GM23338 (cell line): ENCODE measurements around the gene SLF2.

Experiments
- CREB1 ChIP-seq: fragments of 250-450 bp; sonication (Bioruptor Pico); IDR thresholded peaks from 2 replicates; pipeline ENCODE4 v1.5.0; 2020; ENCODE audit warnings: low read depth, mild to moderate bottlenecking, moderate library complexity
- CTCF ChIP-seq, 2 experiments: fragments of 200-600 bp in 1 of 2; sonication (generic) in 1 of 2; conservative IDR thresholded peaks; 2 replicates each; pipeline versions ENCODE4 v1.5.1 to v1.6.1; 2016 to 2017; ENCODE audit warnings: antibody characterized with exemption in 2 of 2, low read depth in 2 of 2, mild to moderate bottlenecking in 2 of 2, moderate library complexity in 1 of 2
- ETS1 ChIP-seq: IDR thresholded peaks from 2 replicates; pipeline ENCODE4 v1.6.1; 2016; ENCODE audit warnings: antibody characterized with exemption
- EZH2 ChIP-seq: fragments of 200-600 bp; sonication (generic); IDR thresholded peaks from one replicate; pipeline ENCODE4 v1.8.0; 2017; ENCODE audit warnings: antibody characterized with exemption, mild to moderate bottlenecking, low read depth; ENCODE audit not compliant: unreplicated experiment
- EZH2phosphoT487 ChIP-seq: fragments of 200-600 bp; sonication (generic); IDR thresholded peaks from one replicate; pipeline ENCODE4 v1.8.1; 2018; ENCODE audit warnings: antibody characterized with exemption; ENCODE audit not compliant: unreplicated experiment
- NANOG ChIP-seq: IDR thresholded peaks from 2 replicates; pipeline ENCODE4 v1.6.1; 2016; ENCODE audit warnings: antibody characterized with exemption, borderline replicate concordance
- POLR2AphosphoS5 ChIP-seq: IDR thresholded peaks from 2 replicates; pipeline ENCODE4 v1.6.1; 2016; ENCODE audit warnings: antibody characterized with exemption, low read depth
- REST ChIP-seq: IDR thresholded peaks from one replicate; pipeline ENCODE4 v1.6.1; 2018; ENCODE audit warnings: antibody characterized with exemption; ENCODE audit not compliant: unreplicated experiment
- ZNF114 ChIP-seq: fragments of 250-450 bp; sonication (Bioruptor Pico); IDR thresholded peaks from 2 replicates; pipeline ENCODE4 v1.5.0; 2020; ENCODE audit warnings: mild to moderate bottlenecking, moderate library complexity
- ZNF331 ChIP-seq: fragments of 250-450 bp; sonication (Bioruptor Pico); IDR thresholded peaks from 2 replicates; pipeline ENCODE4 v1.5.0; 2020; ENCODE audit warnings: low read depth, mild to moderate bottlenecking, moderate library complexity

- TF ChIP-seq CTCF (conservative IDR thresholded peaks at IDR 0.05; ENCODE audit: low read depth in 2 of 2) (peak; percentile 81 to 92), EZH2phosphoT487 (no peak), ZNF114 (CRISPR knock-in tag) (no peak), EZH2 (peak; percentile 23), CREB1 (CRISPR knock-in tag) (no peak), POLR2AphosphoS5 (no peak), REST (no peak), ZNF331 (no peak), NANOG (no peak), ETS1 (no peak)
Observed at GRCh38 chr10:100878291-100878910, 34.4 kb upstream of the SLF2 start.
